GM12891 (cell line): ENCODE measurements around the gene NUDT16L1.

Source experiments
- POLR2A ChIP-seq: IDR thresholded peaks from 2 replicates; pipeline ENCODE4 v1.6.1; 2011; ENCODE audit warnings: low read depth, low read length, control low read depth
- POLR2AphosphoS5 ChIP-seq: IDR thresholded peaks from 2 replicates; pipeline ENCODE4 v1.6.1; 2011; ENCODE audit warnings: low read depth, low read length, control low read depth
- TAF1 ChIP-seq: IDR thresholded peaks from 2 replicates; pipeline ENCODE4 v1.6.1; 2011; ENCODE audit warnings: low read depth, low read length, control low read depth

DNA sequence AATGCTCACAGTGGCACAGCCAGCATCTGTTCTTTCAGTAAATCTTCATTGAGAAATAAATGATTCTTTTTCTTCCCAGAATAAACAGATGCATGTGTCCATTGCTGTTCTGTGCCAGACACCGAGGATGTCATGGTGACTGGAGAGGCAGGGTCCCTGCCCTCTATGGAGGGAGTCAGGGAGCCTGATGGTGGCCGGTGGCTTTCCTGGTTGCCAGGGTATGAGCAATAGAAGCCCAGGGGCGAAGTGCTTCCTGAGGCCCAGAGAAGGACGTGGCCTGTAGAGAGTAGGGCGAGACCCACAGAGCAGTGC lies 29.9 kb upstream of the NUDT16L1 start:
- TF ChIP-seq TAF1 (no peak), POLR2A (no peak), POLR2AphosphoS5 (no peak)
